ENCODE data around the gene ARHGAP6.

DNA sequence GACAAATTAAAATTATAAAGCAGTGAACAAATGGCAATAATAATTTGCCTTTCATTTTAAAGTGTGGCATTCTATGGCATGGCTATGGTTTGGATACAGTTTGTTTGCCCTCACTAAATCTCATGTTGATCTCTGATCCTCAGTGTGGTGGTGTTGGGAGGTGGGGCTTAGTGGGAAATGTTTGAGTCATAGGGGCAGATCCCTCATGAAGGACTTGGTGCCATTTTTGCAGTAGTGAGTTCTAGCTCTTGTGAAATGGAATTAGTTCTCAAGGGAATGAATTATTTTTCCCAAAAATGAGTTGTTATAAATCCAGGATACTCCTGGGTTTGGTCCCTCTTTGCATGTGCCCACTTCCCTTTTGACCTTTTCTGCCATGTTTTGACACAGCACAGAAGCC, 191.1 kb downstream of the ARHGAP6 start:
- TF ChIP-seq, protein P1, sequence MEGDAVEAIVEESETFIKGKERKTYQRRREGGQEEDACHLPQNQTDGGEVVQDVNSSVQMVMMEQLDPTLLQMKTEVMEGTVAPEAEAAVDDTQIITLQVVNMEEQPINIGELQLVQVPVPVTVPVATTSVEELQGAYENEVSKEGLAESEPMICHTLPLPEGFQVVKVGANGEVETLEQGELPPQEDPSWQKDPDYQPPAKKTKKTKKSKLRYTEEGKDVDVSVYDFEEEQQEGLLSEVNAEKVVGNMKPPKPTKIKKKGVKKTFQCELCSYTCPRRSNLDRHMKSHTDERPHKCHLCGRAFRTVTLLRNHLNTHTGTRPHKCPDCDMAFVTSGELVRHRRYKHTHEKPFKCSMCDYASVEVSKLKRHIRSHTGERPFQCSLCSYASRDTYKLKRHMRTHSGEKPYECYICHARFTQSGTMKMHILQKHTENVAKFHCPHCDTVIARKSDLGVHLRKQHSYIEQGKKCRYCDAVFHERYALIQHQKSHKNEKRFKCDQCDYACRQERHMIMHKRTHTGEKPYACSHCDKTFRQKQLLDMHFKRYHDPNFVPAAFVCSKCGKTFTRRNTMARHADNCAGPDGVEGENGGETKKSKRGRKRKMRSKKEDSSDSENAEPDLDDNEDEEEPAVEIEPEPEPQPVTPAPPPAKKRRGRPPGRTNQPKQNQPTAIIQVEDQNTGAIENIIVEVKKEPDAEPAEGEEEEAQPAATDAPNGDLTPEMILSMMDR (IDR thresholded peaks at IDR 0.05), result no peak
- no peak for TF ChIP-seq POLR2A (IDR thresholded peaks at IDR 0.05)
